ENCODE results near the gene PPIF.

Gene PPIF

DNA sequence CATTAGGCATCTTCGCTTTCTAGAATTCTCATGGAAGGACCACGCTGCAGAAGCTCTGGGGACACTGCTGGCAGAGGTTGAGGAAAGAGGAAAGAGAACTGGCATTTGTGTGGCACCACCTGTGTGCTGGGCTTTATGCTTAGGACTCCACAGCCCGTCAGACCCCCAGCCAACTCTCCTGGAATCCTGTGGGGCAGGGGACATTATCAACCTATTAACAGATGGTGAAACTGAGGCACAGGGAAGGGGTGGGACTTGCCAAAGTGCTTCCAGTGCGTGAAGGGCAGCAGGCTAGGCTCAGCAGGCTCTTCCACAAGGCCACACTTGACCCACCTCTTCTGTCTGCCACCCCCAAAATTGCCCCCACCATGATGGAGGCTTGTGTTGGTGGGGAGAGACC lies 51.4 kb downstream of the PPIF start:
- DNase-seq (ENCODE audit: low read depth in 1 of 2, low spot score in 1 of 2) = no peak
- TF ChIP-seq, protein P1, sequence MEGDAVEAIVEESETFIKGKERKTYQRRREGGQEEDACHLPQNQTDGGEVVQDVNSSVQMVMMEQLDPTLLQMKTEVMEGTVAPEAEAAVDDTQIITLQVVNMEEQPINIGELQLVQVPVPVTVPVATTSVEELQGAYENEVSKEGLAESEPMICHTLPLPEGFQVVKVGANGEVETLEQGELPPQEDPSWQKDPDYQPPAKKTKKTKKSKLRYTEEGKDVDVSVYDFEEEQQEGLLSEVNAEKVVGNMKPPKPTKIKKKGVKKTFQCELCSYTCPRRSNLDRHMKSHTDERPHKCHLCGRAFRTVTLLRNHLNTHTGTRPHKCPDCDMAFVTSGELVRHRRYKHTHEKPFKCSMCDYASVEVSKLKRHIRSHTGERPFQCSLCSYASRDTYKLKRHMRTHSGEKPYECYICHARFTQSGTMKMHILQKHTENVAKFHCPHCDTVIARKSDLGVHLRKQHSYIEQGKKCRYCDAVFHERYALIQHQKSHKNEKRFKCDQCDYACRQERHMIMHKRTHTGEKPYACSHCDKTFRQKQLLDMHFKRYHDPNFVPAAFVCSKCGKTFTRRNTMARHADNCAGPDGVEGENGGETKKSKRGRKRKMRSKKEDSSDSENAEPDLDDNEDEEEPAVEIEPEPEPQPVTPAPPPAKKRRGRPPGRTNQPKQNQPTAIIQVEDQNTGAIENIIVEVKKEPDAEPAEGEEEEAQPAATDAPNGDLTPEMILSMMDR (IDR thresholded peaks at IDR 0.05; ENCODE audit: insufficient read depth, low read length) = no peak
- TF ChIP-seq SPI1 (IDR thresholded peaks at IDR 0.05; ENCODE audit: borderline replicate concordance, low read depth) = no peak
- no peak overlapping the region for H3K27ac ChIP-seq (replicated peaks)
- H3K4me3 ChIP-seq (replicated peaks; ENCODE audit: insufficient read depth, low read length) = no peak overlapping the region
- H3K27me3 ChIP-seq (ENCODE audit: insufficient read depth, poor library complexity, severe bottlenecking) = no peaks in the 10 kb centered on the region

DNA sequence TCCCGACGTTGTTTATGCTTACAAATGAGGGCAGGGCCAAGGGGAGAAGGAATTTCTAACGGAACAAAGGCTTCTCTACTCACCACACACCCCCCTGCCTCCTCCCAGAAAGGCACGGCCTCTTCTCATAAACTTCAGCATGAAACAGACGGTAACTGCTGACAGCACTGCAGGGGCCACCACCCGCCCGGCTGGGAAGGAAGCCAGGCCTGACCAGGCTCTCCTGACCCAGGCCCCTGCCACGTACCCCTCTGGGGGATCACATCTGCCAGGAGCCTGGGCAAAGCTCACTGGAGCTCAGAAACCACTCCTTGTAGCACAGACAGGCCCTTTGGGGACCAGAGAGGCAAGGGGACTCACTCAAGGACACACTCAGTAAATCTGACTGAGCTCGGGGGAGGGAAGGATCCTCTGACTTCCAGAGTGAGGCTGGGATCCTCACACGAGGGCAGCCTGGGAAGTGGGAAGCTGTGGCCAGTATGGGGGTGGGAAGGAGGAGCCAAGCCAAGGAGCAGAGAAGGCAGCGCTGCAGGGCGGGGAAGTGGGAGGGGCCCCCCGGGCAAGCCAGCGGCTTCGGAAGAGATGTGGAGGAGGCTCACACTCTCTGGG lies 52.1 kb downstream of the PPIF start:
- Histone ChIP-seq H3K27me3 (ENCODE audit: insufficient read depth, poor library complexity, severe bottlenecking) (no peaks in the 10 kb centered on the region), H3K27ac (replicated peaks) (no peak overlapping the region), H3K4me3 (replicated peaks; ENCODE audit: insufficient read depth, low read length) (no peak overlapping the region)
- peak; percentile 58 to 61 for DNase-seq (ENCODE audit: low read depth in 1 of 2, low spot score in 1 of 2)
- TF ChIP-seq SPI1 (IDR thresholded peaks at IDR 0.05; ENCODE audit: borderline replicate concordance, low read depth) (peak; percentile 30; the same call in 1 of the 2 replicates), GABPA (IDR thresholded peaks at IDR 0.05; ENCODE audit: low read depth) (no peak)
- TF ChIP-seq, protein P1 (IDR thresholded peaks at IDR 0.05; ENCODE audit: insufficient read depth, low read length) = no peak
- TF ChIP-seq, protein P2, sequence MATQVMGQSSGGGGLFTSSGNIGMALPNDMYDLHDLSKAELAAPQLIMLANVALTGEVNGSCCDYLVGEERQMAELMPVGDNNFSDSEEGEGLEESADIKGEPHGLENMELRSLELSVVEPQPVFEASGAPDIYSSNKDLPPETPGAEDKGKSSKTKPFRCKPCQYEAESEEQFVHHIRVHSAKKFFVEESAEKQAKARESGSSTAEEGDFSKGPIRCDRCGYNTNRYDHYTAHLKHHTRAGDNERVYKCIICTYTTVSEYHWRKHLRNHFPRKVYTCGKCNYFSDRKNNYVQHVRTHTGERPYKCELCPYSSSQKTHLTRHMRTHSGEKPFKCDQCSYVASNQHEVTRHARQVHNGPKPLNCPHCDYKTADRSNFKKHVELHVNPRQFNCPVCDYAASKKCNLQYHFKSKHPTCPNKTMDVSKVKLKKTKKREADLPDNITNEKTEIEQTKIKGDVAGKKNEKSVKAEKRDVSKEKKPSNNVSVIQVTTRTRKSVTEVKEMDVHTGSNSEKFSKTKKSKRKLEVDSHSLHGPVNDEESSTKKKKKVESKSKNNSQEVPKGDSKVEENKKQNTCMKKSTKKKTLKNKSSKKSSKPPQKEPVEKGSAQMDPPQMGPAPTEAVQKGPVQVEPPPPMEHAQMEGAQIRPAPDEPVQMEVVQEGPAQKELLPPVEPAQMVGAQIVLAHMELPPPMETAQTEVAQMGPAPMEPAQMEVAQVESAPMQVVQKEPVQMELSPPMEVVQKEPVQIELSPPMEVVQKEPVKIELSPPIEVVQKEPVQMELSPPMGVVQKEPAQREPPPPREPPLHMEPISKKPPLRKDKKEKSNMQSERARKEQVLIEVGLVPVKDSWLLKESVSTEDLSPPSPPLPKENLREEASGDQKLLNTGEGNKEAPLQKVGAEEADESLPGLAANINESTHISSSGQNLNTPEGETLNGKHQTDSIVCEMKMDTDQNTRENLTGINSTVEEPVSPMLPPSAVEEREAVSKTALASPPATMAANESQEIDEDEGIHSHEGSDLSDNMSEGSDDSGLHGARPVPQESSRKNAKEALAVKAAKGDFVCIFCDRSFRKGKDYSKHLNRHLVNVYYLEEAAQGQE (IDR thresholded peaks at IDR 0.05; ENCODE audit: insufficient replicate concordance, low read depth) = no peak

- no peak for DNase-seq (ENCODE audit: low read depth in 1 of 2, low spot score in 1 of 2)
- Histone ChIP-seq H3K4me3 (replicated peaks; ENCODE audit: insufficient read depth, low read length) (no peak overlapping the region), H3K27ac (replicated peaks) (no peak overlapping the region), H3K27me3 (ENCODE audit: insufficient read depth, poor library complexity, severe bottlenecking) (no peaks in the 10 kb centered on the region)
- TF ChIP-seq POLR2AphosphoS5 (IDR thresholded peaks at IDR 0.05; ENCODE audit: low read depth) = no peak
- TF ChIP-seq, protein P1 (IDR thresholded peaks at IDR 0.05; ENCODE audit: insufficient read depth, low read length) = peak; percentile 33
These were observed 53.1 kb downstream of the PPIF start for GRCh38 chr10:79400146-79401004.

DNA sequence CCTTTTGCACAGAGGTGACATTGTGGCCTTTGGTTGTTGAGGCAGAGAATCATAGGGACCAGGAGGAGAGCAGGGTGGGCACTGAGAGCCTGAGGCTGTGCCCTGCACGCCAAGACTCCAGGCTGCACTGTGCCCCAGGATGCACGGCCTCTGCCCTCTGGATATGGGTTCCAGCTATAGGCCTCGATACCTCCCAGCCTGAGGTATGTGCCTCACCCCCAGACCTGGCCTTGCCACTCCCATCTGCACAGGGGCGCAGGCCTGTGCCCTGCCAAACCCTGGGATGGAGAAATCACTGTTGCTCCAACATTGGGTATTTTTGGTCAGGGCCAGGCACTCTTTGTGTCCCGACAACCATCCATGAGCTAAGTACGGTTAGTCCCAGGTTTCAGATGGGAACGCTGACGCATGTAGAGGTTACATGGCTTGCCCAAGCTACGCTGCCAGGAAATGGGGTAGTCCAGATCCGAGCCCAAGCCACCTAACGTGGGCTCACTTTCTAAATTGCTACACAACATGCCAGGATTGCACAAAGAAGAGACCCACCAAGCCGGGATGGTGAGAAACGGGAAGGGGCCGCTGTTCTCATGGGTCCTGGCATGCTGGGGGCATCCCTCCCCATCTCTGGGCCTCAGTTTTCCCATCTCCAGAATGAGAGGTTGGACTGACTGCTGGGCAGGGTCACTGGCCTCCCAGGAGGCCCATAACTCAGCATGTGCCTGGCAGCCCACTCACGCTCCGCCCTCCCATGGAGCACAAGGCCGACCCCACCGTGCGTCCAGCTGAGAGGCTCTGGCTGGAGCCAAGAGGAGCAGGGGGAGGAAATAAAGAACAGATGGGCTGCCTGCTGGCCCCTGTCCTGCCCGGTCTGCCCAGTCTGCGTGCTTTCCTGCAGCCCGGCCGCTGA lies 54.0 kb downstream of the PPIF start:
- no peak overlapping the region for H3K27ac ChIP-seq (replicated peaks)
- TF ChIP-seq POLR2AphosphoS5 (IDR thresholded peaks at IDR 0.05; ENCODE audit: low read depth) (no peak), GABPA (IDR thresholded peaks at IDR 0.05; ENCODE audit: low read depth) (no peak), SPI1 (IDR thresholded peaks at IDR 0.05; ENCODE audit: borderline replicate concordance, low read depth) (no peak)
- TF ChIP-seq, protein P1 (IDR thresholded peaks at IDR 0.05; ENCODE audit: insufficient read depth, low read length) = no peak
- DNase-seq (ENCODE audit: low read depth in 1 of 2, low spot score in 1 of 2) = no peak
- no peak overlapping the region for H3K4me3 ChIP-seq (replicated peaks; ENCODE audit: insufficient read depth, low read length)
- H3K27me3 ChIP-seq (ENCODE audit: insufficient read depth, poor library complexity, severe bottlenecking) = no peaks in the 10 kb centered on the region

Data from HL-60 (cell line).